NCI-H1930 (cell line): ENCODE data around the gene SMG6.
"Not testable (repeated sequence)": the region's sequence is repeated elsewhere in the genome, so short reads cannot be mapped to it uniquely, and the experiment has no call there.

Experiments
- DNase-seq, 2 experiments: peaks; one replicate each; lab custom pipeline; 2025; lab: John Stamatoyannopoulos, UW

SMG6 gene

DNA sequence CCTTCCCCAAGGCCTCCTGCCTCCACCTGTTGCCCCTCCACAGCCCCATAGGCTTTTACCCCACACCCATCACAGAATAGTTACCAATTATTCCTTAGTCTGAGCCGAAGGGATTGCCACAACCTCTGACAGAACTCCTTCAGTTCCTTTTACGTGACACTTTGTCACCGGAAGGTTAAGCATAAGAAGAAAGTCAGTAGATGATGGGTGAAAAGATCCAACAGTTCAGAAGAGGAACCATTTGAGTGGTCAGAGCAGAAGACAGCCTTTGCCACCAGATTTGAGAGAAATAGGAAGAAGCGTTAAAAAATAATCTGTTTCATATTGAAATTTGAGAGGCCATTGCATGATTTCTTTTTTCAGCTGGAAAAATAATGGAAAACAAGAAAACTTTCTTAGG, 1.3 kb upstream of the SMG6 start:
- DNase-seq = no peak

DNA sequence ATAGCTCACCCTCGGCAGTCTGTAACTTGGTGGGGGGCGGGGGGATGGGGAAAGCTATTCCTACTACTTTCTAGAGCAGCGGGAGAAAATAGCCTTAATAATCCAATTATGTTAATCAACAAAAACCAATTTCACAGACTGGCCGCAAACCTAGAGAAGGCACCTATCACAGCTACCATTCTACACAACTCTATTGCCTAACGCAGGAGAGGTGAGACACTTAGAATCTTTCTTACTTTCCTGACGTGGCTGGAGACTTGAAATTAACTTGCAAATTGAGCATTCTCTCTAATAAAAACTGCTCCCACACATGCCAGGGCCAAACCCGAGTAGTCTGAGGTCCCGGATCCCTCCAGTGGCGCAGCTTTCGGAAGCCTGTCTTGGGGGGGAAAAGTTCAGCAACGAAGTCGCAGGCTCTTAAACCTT, 794 bp downstream of the SMG6 start:
- no peak for DNase-seq

DNA sequence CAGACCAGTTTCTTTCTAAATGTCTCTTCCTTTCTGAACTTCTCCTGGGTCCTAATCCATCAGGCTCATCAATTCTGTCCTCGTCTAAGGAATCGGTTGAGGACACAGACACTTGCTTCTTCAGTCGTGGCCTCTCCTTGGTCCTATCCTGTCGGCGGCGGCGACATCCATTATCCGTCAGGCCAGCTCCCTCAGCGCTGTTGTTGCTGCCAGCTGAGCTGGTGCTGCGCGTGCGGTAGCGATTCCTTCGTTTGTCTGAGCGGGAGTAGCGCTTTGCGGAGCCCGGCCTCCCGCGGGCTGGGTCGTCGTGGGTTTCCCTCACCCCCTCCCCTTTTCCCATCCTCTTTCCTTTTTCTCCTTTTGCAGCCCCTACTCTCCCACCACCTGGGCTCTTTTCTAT, 3.8 kb downstream of the SMG6 start:
- DNase-seq = no peak

DNA sequence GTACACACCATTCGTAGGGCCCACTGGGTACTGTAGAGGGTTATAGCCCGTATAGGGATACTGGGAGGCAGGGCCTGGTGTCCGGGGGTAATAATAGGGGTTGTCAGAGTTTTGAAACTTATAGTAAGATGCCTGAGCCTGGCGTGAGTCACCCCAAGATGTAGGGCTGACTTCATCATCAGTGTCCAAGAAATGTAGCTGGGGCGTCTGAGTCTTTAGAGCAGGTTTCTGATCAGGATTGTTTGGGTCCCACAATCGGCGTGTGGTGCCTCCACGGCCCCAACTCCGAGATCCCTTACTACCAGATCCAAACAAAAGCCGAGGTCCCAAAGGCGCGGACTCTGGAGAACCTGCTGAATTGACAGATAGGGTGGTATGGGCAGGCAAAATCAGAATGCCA, 4.4 kb downstream of the SMG6 start:
- DNase-seq = no peak

DNA sequence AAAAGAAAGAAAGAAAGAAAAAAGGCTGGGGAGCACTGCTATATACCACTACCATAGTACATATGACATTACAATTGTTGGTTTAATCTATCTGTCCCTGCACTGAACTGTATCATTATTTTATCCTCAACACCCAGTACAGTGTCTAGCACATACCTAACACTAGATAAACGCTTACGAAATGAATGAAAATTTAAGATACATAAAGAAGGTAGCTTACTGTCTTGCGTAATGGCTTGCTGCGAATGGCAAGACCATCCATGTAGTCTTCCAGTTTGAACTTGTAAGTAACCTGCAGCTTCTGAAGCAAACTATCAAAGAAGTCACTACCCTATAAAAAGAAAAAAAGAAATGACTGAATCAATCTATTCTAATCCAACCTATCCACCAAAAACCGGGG, 6.6 kb downstream of the SMG6 start:
- DNase-seq = no peak

DNA sequence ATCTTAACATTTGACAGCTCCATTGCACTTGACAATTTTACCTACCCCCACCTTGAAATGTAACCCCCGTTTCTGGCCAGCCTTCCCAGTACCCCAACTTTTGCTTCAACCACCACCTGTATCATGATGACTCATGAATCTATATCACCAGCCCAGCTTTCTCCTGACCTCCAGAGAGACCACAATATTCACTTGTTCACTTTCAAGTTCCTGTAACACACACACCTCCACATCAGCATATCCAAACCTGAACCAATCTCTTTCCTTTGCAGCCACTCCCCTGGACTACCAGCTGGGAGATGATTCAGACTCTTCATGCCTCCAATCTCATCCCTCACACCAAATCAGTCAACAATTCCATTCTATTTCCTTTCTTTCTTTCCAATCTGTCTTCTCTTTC, 8.0 kb downstream of the SMG6 start:
- DNase-seq = no peak

DNA sequence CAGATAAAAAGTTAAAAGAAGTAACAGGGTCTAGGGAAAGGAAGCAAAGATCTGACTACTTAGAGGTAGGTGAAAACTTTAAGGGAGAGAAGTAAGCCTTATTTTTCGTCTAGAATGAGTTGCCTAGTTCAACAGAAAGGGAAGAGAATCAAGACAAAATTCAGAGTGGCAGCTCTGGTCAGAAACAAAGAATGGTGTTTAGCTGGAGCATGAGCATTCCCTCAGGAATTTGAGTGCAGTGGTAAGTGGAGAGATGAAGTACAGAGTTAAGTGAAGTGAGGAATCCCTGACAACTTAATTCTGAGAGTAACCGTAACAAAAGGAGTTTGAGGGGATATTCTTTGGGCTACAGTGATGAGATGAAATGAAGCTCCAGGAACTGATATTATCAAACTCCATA, 11.5 kb downstream of the SMG6 start:
- DNase-seq = no peak

DNA sequence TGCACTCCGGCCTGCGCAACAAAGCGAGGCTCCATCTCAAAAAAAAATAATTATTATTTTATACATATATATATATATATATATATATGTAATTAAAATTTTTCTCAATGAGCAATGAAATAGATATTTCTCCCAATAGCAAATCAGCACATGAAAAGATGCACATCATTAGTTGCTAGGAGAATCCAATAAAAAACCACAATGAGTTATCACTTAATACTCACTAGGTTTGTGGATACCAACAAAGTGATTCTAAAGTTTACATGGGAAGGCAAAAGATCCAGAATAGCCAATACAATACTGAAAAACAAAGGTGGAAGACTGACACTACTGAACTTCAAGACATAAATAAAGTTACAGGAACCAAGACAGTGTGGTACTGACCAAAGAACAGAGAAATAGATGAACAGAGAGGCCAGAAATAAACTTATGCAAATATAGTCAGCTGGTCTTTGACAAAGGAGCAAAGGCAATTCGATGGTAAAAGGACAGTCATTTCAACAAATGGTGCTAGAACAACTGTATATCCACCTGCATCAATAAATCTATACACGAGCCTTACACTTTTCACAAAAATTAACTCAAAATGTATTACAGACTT, 13.6 kb downstream of the SMG6 start:
- DNase-seq = no peak

DNA sequence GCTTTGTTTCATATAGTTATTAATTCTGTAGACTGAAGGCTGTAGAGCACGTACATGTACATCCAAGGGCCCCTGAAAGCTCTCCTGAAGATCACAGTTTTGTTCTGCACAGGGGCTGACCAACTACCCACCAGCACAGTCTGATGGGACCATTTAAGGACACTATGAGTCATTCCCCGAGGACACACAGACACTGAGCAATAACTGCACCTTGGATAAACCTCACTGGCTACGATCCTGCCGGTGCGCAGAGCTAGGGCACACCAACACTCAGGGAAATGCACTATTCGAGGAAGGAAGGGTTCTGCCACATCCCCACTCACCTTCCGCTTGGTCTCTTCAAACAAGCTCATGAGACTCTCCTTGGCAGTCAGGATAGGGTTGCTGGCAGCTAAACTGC, 20.3 kb downstream of the SMG6 start:
- no peak for DNase-seq

DNA sequence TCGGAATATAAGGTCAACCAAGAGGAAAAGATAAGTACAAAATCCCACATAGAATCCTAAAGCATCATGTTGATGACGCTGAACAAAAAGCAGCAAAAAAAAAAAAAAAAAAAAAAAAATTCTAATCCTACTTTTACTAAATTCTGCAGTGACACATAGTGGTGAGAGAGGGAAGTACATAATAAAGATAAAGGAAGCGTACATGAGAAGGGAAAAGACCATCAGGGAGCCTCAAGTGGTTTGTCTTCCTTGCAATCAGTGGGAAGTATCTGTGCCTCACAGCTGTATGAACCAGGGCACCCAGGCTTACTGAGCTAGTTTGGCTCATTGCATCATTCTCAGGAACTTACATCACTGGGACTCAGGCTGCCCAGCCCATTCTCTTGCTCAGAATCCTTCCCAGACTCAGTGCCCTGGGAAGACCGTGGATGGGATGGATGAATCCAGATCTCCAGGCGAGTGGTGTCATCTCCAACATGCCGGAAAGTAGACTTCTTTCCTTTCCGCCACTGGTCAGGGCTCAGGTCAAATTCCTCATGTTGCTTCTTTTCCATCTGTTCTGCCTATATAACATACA, 21.2 kb downstream of the SMG6 start:
- peak in 1 of 2 experiments; percentile 3 for DNase-seq

DNA sequence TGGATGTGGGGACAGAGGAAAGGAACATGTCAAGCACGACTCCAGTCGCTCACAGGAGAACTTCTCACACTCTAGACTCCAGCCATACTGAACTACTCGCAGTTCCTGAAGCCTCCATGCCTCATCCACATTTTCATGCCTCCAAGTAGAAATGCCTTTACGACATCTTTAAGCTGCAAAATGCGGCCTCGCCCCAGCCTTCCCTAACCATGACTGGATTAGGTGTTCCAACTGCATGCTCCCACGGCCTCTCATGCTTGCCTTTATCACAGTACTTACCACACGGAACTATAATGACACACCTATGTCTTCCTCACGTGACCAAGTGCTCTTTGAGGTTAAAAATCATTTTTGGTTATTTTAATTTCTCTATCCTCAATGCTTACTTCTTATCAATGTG, 23.9 kb downstream of the SMG6 start:
- no peak for DNase-seq

DNA sequence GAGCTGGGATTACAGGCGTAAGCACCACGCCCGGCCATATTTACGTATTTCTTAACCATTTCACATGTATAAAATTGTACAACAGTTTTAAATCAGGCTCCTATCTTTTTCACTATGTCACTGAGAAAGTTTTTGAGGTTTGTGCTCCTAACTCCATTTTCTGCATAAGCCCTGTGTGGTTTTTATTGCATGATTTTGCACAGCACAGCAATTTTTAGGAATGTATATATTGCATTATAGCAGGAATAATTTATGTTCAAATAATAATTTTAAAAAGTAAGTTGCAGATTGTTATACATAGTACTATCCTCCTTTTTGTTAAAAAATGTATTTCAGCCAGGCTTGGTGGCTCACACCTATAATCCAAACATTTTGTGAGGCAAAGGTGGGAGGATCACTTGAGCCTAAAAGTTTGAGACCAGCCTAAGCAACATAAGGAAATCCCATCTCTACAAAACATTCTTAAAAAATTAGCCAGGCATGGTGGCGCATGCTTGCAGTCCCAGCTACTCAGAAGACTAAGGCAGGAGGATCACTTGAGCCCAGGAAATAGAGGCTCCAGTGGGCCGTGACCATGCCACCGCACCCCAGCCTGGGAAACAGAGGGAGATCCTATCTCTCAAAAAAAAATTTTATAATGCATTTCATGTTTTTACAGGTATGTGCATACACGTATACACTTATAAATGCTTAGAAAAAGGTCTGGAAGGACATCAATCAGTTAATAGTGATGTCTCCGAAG, 26.0 kb downstream of the SMG6 start:
- no peak for DNase-seq

DNA sequence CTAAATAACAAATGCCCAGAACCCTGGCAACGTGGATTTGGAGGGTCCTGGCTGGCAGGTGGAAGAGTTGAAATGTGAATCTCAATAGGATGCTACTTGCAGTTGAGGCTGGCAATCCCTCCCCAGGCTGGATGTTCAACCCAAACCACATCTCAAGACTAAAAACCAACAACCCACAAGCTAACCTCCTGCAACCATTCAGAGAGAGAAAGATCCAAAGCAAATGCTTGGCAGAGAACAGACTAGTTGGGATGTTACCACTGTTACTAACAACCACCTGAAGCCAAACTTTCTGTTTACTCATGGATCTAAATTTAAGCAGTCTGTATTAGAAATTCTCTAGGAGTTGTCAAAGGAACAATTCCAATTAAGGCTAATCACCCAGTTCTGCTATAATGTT, 27.9 kb downstream of the SMG6 start:
- no peak for DNase-seq

DNA sequence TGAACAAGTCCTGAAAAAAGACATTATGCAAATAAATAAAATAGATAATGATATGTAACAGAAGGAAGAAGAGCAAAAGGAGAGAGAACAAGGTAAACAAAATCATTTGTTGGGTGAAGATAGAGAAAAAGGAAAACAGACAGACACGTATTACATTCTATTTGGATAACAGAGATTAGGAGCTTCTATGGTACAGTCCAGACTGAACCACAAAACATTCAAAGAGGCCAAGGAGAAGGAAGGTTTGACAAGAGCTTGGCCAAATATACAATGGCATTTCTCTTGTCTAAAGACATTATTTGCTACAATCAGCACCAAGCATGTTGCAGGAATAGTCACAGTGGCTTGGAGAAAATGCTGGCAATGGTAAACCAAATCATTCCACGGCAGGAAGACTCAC, 29.2 kb downstream of the SMG6 start:
- DNase-seq = no peak

DNA sequence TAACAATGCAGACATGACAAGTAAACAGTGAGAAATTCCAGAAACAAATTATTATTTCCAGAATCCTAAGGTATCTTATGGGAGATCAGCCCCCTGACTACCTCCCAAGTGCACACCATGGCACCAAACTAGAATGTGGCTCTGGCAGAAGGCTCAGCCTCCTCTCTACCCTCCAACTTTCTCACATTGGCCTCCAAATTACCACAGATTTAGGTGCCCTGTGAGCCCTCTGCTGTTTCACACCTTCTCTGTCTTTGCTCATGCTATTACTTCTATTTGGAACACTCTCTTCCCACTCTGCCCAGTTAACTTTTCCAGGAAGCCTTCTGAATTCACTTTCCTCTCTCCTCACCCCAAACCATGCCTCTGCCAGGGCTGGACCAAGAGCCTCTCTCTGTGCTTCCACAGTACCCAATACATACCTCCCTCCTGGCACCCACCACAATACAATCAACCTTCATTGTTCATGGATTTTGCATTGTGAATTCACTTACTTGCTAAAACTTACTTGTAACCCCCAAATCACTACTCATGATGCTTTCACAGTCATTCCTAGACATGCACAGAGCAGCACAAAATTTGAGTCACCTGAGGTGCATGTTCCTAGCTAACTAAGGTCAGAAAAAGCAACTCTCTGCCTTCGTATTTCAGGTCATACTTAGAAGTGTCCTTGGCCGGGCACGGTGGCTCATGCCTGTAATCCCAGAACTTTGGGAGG, 31.4 kb downstream of the SMG6 start:
- no peak for DNase-seq

DNA sequence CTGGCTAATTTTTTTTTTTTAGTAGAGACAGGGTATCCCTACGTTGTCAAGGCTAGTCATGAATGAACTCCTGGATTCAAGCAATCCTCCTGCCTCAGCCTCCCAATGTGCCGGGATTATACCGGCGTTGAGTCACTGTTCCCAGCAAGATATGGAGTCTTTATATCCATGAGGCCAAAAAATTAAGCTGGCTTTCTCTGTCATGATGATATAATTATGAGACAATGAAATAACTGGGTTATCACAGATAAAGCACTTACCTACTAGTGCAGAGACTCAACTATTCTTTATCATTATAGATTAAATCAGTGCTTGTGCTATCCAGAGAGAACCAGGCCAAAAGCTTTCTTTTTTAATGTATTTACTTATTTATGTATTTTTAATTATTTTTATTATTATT, 36.2 kb downstream of the SMG6 start:
- no peak for DNase-seq

DNA sequence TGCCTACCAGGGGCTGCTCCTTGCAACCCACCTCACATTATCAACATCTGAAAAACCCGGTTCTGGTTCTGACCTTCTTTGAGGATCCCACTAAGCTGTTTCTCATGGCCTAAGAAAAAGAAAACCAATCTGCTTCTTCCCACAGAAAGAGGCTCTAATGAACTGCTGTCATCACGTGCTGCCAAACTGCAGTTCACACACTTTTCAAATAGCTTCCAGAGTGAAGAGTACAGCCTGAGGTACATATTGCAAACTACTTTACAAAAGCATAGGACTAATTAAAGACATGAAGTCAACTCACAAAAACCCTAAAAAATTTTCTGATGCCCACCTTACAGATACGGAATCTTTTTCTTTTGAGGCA, 36.7 kb downstream of the SMG6 start:
- no peak for DNase-seq

DNA sequence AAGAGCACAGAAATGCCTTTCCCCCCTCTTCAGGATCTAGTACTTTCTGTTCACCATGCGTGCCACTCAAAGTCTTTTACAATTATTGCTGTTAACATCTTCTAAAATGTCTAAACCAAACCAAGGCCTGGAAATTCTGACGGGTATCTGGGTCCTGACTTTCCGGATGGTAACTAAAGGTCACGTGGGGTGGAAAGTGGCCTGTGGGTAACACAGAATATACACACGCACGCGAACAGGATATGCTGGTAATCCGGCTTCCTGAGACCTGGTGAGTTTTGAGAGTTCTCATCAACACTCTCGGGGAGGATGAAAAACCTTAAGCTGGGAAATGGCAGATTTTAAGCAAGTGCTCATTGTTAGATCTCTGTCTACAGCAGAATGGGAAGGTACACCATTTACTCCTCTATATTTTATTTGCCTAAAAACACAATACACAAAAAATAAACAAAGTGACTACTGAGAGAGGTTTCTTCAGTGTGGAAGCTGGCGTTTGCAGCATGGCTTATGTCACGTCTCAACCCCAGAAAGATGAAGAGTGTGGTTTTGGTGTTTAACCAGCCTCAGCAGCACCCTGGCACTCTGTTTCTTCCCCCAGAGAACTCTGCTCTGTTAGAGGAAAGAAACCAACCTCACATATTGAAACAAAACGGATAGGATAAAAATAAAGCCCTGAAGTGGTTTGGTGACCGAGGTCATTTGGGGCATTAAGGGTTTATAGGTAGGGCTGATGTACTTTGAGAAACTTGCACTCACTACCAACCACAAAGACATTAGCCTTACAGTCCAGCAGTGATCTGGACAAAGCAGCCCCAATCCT, 37.3 kb downstream of the SMG6 start:
- no peak for DNase-seq

DNA sequence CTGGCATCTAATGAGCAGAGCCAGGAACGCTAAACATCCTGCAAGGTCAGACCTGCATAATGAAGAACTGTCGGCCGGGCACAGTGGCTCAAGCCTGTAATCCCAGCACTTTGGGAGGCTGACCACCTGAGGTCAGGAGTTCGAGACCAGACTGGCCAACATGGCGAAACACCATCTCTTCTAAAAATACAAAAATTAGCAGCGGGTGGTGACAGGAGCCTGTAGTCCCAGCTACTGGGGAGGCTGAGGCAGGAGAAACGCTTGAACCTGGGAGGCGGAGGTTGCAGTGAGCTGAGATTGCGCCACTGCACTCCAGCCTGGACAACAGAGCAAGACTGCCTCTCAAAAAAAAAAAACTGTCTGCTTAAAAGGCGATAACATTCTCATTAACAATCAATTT, 38.4 kb downstream of the SMG6 start:
- DNase-seq = not testable (repeated sequence)

DNA sequence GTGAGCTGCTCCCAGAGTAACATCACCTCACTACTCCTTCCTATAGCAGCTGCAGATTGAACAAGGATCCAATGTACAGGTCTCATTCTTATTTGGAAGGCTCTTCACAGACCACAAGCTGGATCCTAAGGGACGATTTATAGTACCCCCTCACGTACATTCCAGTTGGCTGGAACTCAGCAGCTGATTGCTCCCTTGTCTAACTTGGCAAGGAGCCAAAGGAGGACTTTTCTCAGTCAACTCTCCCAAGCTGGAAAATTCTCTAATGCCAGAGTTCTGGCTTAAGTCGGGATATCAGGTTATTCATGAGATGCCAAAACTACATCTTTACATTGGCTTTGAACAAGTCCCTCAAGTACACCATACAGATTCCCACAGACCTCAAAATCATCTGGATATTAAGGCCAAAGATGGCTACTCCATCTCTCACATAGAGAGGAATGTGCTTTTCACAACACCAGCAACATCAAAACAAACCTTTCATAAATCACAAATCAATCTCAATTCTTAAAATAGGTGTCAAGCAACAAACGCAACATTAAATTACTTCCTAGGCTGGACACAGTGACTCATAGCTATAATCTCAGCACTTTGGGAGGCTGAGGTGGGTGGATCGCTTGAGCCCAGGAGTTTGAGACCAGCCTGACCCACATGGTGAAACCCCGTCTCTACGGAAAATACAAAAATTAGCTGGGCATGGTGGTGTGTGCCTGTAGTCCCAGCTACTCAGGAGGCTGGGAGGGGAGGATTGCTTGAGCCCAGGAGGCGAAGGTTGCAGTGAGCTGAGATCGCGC, 39.3 kb downstream of the SMG6 start:
- no peak for DNase-seq
